Kidney (tissue), 14 donors: Measurements from ENCODE around the gene CHRNA7. TPM values are rescaled to one million over a fixed set of nuclear protein-coding genes. Genes with fewer than 3 reads are reported as not detected.

Experiments used
- DNase-seq, 5 donors: peaks; one replicate each; pipeline ENCODE4 v3.0.0-alpha.2; 2013 to 2020
- FAIRE-seq: peaks from 2 replicates; lab custom pipeline; 2012; peaks lifted over from hg19 to GRCh38; lab: Jason Lieb, UNC
- H3K27ac ChIP-seq, 2 donors: one replicate each; pipeline ENCODE4 v1.7.0; 2013; ENCODE audit warnings: low read depth in 2 of 2, low read length in 2 of 2, inconsistent platforms in 1 of 2
- H3K27me3 ChIP-seq: one replicate; pipeline ENCODE4 v1.7.1; 2013; ENCODE audit warnings: low read length, inconsistent platforms; ENCODE audit not compliant: control insufficient read depth, insufficient read depth
- H3K36me3 ChIP-seq, 3 donors: one replicate each; pipeline versions ENCODE4 v1.7.0 to v1.7.1; 2013; ENCODE audit warnings: low read length in 3 of 3, control low read depth in 1 of 3, inconsistent platforms in 1 of 3; ENCODE audit not compliant: insufficient read depth in 3 of 3, control insufficient read depth in 2 of 3
- H3K4me1 ChIP-seq, 3 donors: one replicate each; pipeline versions ENCODE4 v1.7.0 to v1.7.1; 2013; ENCODE audit warnings: low read length in 3 of 3, inconsistent platforms in 1 of 3, low read depth in 1 of 3; ENCODE audit not compliant: control insufficient read depth in 2 of 3, insufficient read depth in 2 of 3
- H3K4me3 ChIP-seq, 3 donors: one replicate each; pipeline versions ENCODE4 v1.7.0 to v1.8.1; 2013; ENCODE audit warnings: low read length in 3 of 3, control low read depth in 1 of 3, inconsistent platforms in 1 of 3
- H3K9ac ChIP-seq, 3 donors: one replicate each; pipeline versions ENCODE4 v1.7.0 to v1.7.1; 2013; ENCODE audit warnings: low read length in 3 of 3, control low read depth in 1 of 3, inconsistent platforms in 1 of 3
- H3K9me3 ChIP-seq, 3 donors: one replicate each; pipeline versions ENCODE4 v1.7.0 to v1.7.1; 2013; ENCODE audit warnings: low read length in 3 of 3, control low read depth in 1 of 3, inconsistent platforms in 1 of 3; ENCODE audit not compliant: control insufficient read depth in 2 of 3, insufficient read depth in 1 of 3
- CTCF ChIP-seq: IDR thresholded peaks from 3 replicates; pipeline ENCODE4 v1.5.1; 2012; ENCODE audit warnings: mild to moderate bottlenecking, moderate library complexity, borderline replicate concordance; ENCODE audit not compliant: insufficient read depth; ENCODE audit errors: extremely low read depth
- intact Hi-C: fragments of 100-400 bp; cut with DNase I; formaldehyde crosslinking; loops from one replicate; pipeline ENCODE4 v1.11.1; 2022
- polyA plus RNA-seq: library from polyadenylated mRNA; stranded (reverse); fragments of 350-450 nt; fragmentation: Illumina TruSeq; extraction: RNeasy Lipid Tissue Mini Kit (QIAGEN cat#74804); gene quantifications from one replicate; pipeline ENCODE4 v1.2.3, GENCODE V29; 2014; ENCODE audit warnings: low read depth, low replicate concordance; ENCODE audit not compliant: insufficient read depth
- total RNA-seq: library from RNA; stranded (reverse); fragmentation: NEBNext Ultra II Directional; extraction: Animal tissue kit (Norgen Biotek cat#: 25700); gene quantifications from one replicate; pipeline ENCODE4 v1.2.1, GENCODE V29; 2021
- donor health status: control.
- donor health status: control.
- donor health status: control.
- donor health status: control.
- donor health status: control.
- donor health status: DM: yes; HTN: yes; CAD: no.
- donor health status: Normal renal cell carcinoma (clear cell type).

The CHRNA7 gene
- total and polyA plus RNA-seq, 2 donors from 2014 or later = 0.80 to 1.6 TPM

GRCh38 chr15:32122013-32122412 lies 91.7 kb downstream of the CHRNA7 start:
- H3K27ac ChIP-seq = no peak overlapping the region
- no peak overlapping the region for H3K4me3 ChIP-seq
- intact Hi-C loops = no loop called here
- H3K9me3 ChIP-seq = no peaks in the 10 kb centered on the region
- H3K27me3 ChIP-seq = no peaks in the 10 kb centered on the region
- TF ChIP-seq CTCF = no peak
- no peak overlapping the region for H3K9ac ChIP-seq
- DNase-seq (no peak), FAIRE-seq (no peak)
- no peaks in the 10 kb centered on the region for H3K36me3 ChIP-seq
- no peaks in the 10 kb centered on the region for H3K4me1 ChIP-seq

GRCh38 chr15:32123473-32123872 lies 93.2 kb downstream of the CHRNA7 start:
- Histone ChIP-seq H3K27ac (no peak overlapping the region), H3K36me3 (no peaks in the 10 kb centered on the region), H3K9ac (no peak overlapping the region), H3K4me3 (no peak overlapping the region), H3K27me3 (no peaks in the 10 kb centered on the region), H3K4me1 (no peaks in the 10 kb centered on the region), H3K9me3 (no peaks in the 10 kb centered on the region)
- FAIRE-seq = no peak
- TF ChIP-seq CTCF = no peak
- intact Hi-C loops = no loop called here
- DNase-seq = no peak

- no peaks in the 10 kb centered on the region for H3K27me3 ChIP-seq
- H3K4me3 ChIP-seq = no peak overlapping the region
- no peaks in the 10 kb centered on the region for H3K36me3 ChIP-seq
- H3K9me3 ChIP-seq = no peaks in the 10 kb centered on the region
- TF ChIP-seq CTCF = no peak
- FAIRE-seq (no peak), DNase-seq (no peak)
- H3K4me1 ChIP-seq = no peaks in the 10 kb centered on the region
- intact Hi-C loops = no loop called here
- H3K27ac ChIP-seq = no peak overlapping the region
- no peak overlapping the region for H3K9ac ChIP-seq
Measured at GRCh38 chr15:32124726-32125125, 94.4 kb downstream of the CHRNA7 start.

GRCh38 chr15:32125595-32125994 lies 95.3 kb downstream of the CHRNA7 start:
- H3K27me3 ChIP-seq = no peaks in the 10 kb centered on the region
- H3K9ac ChIP-seq = no peak overlapping the region
- intact Hi-C loops = no loop called here
- FAIRE-seq (no peak), DNase-seq (no peak)
- TF ChIP-seq CTCF = no peak
- H3K27ac ChIP-seq = no peak overlapping the region
- no peaks in the 10 kb centered on the region for H3K9me3 ChIP-seq
- no peaks in the 10 kb centered on the region for H3K4me1 ChIP-seq
- no peak overlapping the region for H3K4me3 ChIP-seq
- no peaks in the 10 kb centered on the region for H3K36me3 ChIP-seq
